GM21723 (cell line): Measurements from ENCODE around the gene EEFSEC.

Experiments used
- ATAC-seq: cut with Tn5 transposase; IDR thresholded peaks from one replicate; pipeline ENCODE4 v1.9.1; 2021; ENCODE audit warnings: mild to moderate bottlenecking, moderate library complexity; ENCODE audit not compliant: unreplicated experiment

The EEFSEC gene

GRCh38 chr3:128180913-128181312, 27.6 kb downstream of the EEFSEC start:
- no peak for ATAC-seq

GRCh38 chr3:128182656-128183055, 29.4 kb downstream of the EEFSEC start:
- no peak for ATAC-seq

GRCh38 chr3:128185630-128186447, 32.6 kb downstream of the EEFSEC start:
- no peak for ATAC-seq

GRCh38 chr3:128187495-128187894, 34.2 kb downstream of the EEFSEC start:
- no peak for ATAC-seq

GRCh38 chr3:128188326-128188725, 35.0 kb downstream of the EEFSEC start:
- ATAC-seq = no peak

GRCh38 chr3:128188956-128189355, 35.7 kb downstream of the EEFSEC start:
- no peak for ATAC-seq

- no peak for ATAC-seq
Observed at GRCh38 chr3:128190501-128190900, 37.2 kb downstream of the EEFSEC start.

- no peak for ATAC-seq
Observed at GRCh38 chr3:128192131-128192530, 38.9 kb downstream of the EEFSEC start.

- ATAC-seq = no peak
Observed at GRCh38 chr3:128193168-128193567, 39.9 kb downstream of the EEFSEC start.

- no peak for ATAC-seq
Observed at GRCh38 chr3:128194843-128195242, 41.6 kb downstream of the EEFSEC start.

- no peak for ATAC-seq
Observed at GRCh38 chr3:128195369-128195768, 42.1 kb downstream of the EEFSEC start.

GRCh38 chr3:128195802-128196201, 42.5 kb downstream of the EEFSEC start:
- ATAC-seq = no peak

- ATAC-seq = no peak
Observed at GRCh38 chr3:128196647-128197046, 43.4 kb downstream of the EEFSEC start.

- ATAC-seq = no peak
Observed at GRCh38 chr3:128197855-128198254, 44.6 kb downstream of the EEFSEC start.

GRCh38 chr3:128198313-128198712, 45.0 kb downstream of the EEFSEC start:
- no peak for ATAC-seq

GRCh38 chr3:128199110-128199509, 45.8 kb downstream of the EEFSEC start:
- ATAC-seq = no peak

GRCh38 chr3:128201158-128201755, 48.0 kb downstream of the EEFSEC start:
- no peak for ATAC-seq

GRCh38 chr3:128203169-128203568, 49.9 kb downstream of the EEFSEC start:
- ATAC-seq = no peak

- no peak for ATAC-seq
Observed at GRCh38 chr3:128205558-128206145, 52.4 kb downstream of the EEFSEC start.

- ATAC-seq = no peak
Observed at GRCh38 chr3:128207951-128208350, 54.7 kb downstream of the EEFSEC start.

- no peak for ATAC-seq
Observed at GRCh38 chr3:128210711-128211110, 57.4 kb downstream of the EEFSEC start.

- ATAC-seq = no peak
Observed at GRCh38 chr3:128214056-128214455, 60.8 kb downstream of the EEFSEC start.
